CD4-positive, alpha-beta T cell treated with Interleukin-15 for 1 hour (primary cell): ENCODE measurements around the gene ZNF346.
"Not testable (repeated sequence)": the region's sequence is repeated elsewhere in the genome, so short reads cannot be mapped to it uniquely, and the experiment has no call there.

Source experiments
- DNase-seq: peaks from one replicate; pipeline ENCODE4 v3.0.0-alpha.2; 2020

Gene ZNF346, protein sequence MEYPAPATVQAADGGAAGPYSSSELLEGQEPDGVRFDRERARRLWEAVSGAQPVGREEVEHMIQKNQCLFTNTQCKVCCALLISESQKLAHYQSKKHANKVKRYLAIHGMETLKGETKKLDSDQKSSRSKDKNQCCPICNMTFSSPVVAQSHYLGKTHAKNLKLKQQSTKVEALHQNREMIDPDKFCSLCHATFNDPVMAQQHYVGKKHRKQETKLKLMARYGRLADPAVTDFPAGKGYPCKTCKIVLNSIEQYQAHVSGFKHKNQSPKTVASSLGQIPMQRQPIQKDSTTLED

DNA sequence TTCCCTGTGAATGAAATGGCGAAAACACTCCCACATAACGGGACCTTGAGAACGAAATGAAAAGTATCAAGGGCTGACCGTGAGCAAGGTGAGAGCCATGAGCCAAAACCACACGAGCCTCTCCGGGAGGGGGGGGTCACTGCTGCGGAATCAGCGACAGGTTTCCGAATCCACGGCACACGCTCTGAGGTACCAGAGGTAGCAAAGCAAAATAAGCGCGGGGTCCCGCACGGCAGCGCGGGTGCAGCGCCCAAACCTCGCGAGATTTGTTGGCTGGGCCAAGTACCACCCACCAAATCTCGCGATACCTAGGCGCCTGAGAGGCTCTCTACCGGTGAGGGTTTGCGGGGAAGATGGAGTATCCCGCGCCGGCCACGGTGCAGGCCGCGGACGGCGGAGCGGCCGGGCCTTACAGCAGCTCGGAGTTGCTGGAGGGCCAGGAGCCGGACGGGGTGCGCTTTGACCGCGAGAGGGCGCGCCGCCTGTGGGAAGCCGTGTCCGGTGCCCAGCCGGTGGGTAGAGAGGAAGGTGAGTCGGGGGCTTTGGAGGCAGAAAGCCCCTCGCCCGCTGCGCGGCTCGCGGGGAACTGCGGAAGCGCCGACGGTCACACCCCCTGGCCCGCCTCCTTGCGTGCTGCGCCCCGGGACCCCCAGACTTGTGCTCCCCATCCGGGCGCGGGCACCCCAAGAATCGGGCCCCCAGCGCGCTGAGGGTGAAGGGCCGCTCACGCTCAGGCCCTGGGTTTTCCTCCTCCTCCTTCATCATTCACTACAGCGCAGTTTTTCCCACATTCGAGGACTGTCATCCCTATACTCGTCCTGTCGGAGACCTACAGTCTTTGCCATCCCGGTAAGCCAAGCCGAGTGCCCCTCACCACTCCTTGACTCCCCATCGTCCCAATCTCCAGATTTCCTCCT is at the start of gene ZNF346:
Gene ZNF346, plus strand, starts transcription at position 311 of the 917 bp plus-strand sequence. Its CDS starts 43 bp downstream, at position 354.
- peak; percentile 93 for DNase-seq

DNA sequence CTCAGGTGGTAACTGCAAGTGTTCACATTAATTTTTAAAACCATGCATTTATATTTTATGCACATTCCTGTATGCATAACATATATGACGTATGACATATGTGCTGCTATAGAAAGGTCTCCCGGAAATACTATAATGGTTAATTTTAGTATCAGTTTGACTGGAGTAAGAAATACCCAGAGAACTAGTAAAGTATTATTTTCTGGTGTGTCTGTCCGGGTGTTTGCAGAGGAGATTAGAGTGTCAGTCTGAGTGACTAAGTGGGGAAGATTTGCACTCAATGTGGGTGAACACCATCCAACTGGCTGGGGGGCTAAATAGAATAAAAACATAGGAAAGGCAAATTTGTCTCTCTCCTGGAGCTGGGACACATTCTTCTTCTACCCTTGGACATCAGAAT is 42.8 kb upstream of the ZNF346 start:
- no peak for DNase-seq

DNA sequence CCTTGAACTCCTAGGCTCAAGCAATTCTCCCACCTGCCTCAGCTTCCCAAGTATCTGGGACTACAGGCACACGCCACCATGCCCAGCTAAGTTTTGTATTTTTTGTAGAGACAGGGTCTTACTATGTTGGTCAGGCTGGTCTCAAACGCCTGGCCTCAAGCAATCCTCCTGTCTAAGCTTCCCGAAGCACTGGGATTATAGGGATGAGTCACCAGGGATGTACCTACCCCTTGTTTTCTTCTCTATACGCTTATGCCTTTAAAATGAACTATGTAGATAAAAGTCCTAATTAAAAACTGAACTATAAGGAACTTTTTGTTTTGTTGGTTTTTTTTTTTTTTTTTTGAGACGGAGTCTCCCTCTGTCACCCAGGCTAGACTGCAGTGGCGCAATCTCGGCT is 41.7 kb upstream of the ZNF346 start:
- DNase-seq: no peak

DNA sequence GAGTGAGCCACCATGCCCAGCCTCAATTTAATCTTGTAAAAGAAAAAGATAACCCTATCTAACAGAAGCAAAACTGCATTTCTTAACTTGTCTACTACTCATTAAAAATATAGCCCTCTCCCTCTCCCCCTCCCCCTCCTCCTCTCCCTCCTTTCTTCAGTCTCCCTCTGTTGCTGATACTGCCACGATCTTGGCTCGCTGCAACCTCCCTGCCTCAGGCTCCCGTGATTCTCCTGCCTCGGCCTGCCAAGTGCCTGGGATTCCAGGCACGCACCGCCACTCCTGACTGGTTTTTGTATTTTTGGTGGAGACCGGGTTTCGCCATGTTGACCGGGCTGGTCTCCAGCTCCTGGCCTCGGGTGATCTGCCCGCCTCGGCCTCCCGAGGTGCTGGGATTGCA is 39.4 kb upstream of the ZNF346 start:
- not testable (repeated sequence) for DNase-seq

DNA sequence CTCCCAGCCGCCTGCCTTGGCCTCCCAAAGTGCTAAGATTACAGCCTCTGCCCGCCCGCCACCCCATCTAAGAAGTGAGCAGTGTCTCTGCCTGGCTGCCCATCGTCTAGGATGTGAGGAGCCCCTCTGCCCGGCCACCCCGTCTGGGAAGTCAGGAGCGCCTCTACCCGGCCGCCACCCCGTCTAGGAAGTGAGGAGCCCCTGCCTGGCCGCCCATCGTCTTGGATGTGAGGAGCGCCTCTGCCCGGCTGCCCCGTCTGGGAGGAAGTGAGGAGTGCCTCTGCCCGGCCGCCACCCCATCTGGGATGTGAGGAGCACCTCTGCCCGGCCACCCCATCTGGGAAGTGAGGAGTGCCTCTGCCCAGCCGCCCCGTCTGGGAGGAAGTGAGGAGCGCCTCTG is 38.9 kb upstream of the ZNF346 start:
- DNase-seq: not testable (repeated sequence)

DNA sequence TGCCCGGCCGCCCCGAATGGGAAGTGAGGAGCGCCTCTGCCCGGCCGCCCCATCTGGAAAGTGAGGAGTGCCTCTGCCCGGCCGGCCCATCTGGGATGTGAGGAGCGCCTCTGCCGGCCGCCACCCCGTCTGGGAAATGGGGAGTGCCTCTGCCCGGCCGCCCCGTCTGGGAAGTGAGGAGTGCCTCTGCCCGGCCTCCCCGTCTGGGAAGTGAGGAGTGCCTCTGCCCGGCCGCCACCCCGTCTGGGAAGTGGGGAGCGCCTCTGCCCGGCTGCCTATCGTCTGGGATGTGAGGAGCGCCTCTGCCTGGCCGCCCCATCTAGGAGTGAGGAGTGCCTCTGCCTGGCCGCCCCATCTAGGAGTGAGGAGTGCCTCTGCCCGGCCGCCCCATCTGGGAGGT is 38.3 kb upstream of the ZNF346 start:
- DNase-seq: not testable (repeated sequence)

DNA sequence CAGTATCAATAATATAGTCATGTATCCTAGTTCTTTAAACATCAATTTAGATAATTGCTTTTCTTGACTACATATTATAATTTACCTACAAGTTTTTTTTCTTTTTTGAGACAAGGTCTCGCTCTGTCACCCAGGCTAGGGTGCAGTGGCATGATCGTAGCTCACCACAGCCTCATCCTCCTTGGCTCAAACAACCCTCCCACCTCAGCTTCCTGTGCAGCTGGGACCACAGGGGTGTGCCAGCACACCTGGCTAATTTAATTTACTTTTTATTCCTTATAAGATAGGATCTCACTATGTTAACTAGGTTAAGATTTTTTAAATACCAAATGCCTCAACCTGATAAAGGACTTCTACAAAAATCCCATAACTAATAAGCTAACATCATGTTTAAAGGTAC is 37.0 kb upstream of the ZNF346 start:
- DNase-seq: peak; percentile 53

DNA sequence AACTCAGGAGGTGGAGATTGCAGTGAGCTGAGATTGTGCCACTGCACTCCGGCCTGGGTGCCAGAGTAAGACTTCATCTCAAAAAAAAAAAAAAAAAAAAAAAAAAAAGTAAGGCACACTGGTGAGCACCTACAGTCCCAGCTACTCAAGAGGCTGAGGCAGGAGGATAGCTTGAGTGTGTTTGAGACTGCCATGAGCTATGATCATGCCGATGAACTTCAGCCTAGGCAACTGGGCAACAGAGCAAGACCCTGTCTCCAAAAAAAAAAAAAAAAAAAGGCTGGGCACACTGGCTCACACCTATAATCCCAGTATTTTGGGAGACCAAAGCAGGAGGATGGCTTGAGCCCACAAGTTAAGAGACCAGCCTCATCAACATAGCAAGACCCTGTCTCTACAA is 36.2 kb upstream of the ZNF346 start:
- no peak for DNase-seq

DNA sequence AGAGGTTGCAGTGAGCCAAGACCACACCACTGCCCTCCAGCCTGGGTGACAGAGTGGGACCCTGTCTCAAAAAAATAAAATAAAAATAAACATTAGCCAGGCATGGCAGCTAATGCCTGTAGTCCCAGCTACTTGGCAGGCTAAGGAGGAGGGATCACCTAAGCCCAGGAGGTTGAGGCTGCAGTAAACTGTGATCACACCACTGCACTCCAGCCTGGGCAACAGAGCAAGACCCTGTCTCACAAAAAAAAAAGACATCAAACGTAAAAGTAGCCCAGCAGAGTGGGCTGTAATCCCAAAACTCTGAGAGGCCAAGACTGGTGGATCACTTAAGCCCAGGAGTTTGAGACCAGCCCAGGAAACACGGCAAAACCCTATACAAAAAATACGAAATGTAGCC is 34.9 kb upstream of the ZNF346 start:
- DNase-seq: no peak

DNA sequence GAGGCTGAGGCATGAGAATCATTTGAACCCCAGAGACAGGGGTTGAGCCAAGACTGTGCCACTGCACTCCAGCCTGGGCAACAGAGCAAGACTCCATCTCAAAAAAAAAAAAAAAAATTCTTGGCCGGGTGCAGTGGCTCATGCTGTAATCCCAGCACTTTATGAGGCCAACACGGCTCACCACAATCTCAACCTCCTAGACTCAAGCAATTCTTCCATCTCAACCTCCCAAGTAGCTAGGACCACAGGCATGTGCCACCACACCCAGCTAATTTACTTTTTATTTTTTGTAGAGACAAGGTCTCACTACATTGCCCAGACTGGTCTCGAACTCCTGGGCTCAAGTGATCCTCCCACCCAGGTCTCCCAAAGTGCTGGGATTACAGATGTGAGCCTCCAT is 29.4 kb upstream of the ZNF346 start:
- not testable (repeated sequence) for DNase-seq

DNA sequence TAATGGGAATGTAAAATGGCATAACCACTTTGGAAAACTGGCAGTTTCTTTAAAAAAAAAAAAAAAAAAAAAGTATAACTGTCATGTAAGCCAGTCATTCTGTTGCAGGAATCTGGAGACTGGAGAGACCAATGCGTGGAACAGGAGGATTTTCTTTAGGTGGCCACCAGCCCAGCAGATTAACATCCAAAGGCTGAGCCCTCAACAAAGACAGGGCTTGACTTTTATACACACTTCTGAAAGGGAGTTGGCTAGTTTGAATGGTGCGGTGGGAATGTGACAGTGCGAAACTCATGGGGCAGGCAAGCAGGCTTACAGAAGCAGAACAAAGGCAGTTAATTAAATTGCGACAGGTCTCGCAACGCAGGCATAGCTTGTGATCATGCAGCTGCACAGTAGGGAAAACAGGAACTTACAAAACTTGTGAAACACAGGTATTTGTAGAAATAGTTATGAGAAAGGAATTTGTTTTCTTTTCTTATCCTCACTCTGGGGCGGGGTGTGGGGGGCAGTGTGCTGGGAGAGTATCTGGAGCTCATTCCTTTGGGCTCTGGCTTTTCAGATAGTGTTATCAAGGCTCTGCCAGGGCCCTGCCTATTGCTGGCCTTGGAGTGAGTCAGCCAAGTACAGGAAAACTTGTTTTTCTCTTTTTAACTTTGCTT is 27.9 kb upstream of the ZNF346 start:
- DNase-seq: peak; percentile 77

DNA sequence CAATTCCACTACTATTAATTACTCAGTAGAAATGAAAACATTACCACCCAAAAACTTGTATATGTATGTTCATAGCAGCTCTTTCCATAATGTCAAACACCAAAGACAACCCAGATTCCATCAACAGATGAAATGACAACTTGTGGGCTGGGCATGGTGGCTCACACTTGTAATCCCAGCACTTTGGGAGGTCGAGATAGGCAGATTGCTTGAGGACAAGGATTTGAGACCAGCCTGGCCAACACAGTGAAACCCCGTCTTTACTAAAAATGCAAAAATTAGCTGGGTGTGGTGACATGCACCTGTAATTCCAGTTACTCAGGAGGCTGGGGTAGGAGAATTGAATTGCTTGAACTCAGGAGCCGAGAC is 27.4 kb upstream of the ZNF346 start:
- no peak for DNase-seq

DNA sequence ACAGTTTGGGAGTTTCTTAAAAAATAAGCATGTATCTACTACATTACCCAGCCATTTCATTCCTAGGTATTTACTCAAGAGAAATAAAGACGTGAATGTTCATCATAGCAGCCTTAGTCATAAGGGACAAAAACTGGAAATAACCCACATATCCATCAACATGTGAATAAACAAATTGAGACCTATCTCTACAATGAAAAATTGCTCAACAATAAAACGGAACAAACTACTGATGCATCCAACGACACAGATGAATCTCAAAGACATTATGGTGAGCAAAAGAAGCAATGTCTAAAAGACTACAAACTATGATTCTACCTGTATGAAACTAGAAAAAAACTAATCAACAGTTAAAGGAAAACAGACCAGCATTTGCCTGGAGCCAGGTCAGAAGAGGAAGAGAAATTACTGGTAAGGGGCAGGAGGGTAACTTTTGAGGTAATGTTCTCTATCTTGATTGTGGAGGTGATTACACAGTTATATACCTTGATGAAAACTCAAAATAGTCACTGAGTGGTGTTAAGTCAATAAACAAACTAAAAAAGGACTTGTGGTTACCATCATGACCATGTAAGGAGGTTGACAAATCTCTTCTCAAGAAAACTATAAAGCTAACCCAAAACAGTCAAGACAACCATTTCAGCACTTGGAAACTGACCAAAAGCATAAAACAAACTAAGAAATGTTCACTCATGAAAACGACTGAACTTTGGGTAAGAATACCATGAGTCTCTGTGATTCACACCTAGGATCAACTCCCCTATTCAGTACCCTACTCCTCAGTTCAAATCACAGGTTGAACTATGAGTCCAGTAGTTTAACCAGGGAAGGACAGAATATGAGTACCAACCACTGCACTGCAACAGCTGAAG is 26.4 kb upstream of the ZNF346 start:
- no peak for DNase-seq

DNA sequence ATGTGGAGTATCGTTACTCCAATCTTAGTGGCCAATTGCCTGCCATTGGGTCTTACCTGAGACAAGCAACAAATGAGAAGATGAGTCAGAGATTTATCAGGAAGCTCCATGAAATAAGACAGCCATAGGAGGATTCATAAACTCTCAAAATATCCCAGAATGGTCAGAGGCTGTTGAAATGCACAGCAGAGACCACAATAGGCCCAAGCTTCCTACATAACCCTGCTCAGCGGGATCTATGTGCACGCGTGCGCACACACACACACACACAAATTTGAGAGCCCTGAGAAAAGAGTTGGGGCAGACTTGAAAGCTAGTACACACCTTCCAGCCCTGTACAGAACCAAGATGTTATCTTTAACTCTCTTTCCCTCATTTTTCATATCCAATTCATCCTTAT is 25.7 kb upstream of the ZNF346 start:
- no peak for DNase-seq

DNA sequence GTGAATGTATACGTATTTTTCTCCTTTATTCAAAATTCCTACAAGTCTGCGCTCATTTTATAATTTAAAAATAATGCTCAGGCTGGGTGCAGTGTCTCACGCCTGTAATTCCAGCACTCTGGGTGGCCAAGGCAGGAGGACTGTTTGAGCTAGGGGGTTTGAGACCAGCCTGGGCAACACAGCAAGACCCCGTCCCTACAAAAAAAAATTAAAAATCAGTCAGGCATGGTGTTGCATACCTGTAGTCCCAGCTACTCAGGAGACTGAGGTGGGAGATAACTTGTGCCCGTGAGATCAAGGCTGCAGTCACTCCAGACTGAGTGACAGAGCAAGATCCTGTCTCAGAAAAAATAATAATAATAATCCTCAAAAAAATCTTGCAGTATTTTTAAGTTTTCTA is 23.7 kb upstream of the ZNF346 start:
- DNase-seq: no peak

DNA sequence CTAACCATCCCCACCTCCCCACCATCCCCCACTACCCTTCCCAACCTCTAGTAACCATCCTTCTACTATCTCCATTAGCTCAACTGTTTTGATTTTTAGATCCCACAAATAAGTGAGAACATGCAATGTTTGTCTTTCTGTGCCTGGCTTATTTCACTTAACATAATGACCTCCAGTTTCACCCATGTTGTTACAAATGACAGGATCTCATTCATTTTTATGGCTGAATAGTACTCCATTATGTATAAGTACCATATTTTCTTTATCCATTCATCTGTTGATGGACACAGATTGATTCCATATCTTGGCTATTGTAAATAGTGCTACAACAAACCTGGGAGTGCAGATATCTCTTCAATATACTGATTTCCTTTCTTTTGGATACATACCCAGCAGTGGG is 23.0 kb upstream of the ZNF346 start:
- not testable (repeated sequence) for DNase-seq

DNA sequence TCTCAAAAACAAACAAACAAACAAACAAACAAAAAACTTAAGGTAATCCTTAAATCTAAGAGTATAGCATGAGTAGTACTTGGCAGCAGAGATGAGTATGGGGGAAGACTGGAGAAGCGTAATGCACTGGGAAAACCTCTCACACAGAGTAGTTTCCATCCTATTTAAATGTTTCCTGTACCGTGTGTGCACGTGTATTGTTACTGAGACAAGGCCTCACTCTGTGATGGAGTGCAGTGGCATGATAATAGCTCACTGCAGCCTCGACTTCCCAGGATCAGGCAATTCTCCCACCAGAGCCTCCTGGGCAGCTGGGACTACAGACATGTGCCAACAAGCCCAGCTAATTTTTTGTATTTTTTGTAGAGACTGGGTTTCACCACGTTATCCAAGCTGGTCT is 18.8 kb upstream of the ZNF346 start:
- DNase-seq: no peak

DNA sequence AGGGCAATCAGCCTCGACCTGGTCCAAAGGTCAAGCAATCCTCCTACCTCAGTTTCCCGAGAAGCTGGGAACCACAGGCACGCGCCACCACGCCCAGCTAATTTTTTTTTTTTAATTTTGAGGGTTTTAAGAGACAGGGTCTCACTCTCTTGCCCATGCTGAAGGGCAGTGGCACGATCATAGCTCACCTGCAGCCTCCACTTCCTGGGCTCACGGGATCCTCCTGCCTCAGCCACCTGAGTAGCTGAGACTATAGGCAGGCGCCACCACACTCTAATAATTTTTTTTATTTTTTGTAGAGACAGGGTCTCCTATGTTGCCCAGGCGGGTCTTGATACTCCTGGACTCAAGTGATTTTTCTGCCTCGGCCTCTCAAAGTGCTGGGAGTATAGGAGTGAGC is 17.5 kb upstream of the ZNF346 start:
- DNase-seq: no peak

DNA sequence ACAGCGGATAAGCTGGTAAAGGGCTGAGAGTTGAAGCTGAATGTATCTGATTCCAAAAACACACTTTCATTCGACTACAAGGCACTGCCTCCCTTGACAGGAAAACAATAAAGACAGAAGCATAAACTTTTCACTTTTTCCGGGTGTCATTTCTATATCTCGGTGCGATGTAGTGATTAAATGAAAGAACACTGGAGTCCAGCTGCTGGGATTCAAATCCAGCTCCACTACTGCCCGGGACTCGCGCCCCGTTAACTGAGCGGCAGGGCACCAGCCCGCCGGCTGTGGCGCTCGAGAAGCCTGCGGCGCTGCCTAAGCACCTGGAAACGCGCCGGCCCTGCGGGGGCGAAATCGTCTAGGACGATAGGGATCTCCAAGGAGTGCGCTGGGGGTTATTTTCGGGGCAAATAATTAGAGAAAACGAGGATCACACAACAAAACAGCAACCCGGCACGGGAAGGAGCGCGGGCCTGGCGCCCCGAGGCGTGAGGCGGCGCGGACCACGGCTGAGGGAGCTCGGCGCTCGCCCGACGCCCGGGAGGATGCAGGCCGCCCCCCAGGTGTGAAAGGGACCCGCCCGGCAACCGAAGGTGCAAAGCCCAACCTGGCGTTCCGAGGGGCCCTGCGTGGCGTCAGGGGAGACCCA is 16.8 kb upstream of the ZNF346 start:
- peak; percentile 60 for DNase-seq

DNA sequence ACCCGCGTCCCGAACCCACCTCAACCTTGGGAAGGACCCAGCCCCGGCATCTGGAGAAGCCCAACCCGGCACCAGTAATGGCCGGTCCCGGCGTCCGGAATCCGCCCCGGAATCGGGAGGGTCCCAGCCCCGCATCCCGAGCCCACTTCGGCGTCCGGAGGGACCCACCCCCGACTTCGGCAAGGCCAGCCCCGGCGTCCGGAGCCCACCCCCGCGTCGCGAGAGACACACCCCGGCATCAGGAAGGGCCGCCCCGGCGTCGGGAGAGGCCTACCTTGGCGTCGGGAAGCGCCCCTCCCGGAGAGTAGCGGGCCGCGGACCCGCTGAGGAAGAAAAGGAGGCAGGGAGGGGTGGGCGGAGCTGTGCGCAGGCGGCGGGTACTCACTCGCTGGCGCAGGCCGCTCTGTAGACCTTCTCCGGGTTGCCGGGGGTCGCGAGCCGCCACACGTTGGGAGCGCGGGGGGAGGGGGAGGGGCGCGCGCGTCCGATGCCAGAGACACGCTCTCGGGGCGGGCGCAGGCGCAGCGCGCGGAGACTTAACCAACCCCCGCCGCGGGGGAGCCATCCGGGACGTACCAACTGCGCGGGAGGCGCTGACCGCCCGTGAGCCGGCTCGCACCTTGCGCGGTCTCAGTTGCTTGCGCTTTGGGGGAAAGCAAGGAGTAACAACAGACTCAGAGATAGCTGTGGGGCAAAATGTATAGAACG is 16.1 kb upstream of the ZNF346 start, which contains the start of gene UIMC1:
Gene UIMC1, minus strand, starts transcription at position 515 of the 708 bp plus-strand sequence. CDS start 24,164 bp downstream, outside the sequence.
- peak; percentile 90 for DNase-seq

DNA sequence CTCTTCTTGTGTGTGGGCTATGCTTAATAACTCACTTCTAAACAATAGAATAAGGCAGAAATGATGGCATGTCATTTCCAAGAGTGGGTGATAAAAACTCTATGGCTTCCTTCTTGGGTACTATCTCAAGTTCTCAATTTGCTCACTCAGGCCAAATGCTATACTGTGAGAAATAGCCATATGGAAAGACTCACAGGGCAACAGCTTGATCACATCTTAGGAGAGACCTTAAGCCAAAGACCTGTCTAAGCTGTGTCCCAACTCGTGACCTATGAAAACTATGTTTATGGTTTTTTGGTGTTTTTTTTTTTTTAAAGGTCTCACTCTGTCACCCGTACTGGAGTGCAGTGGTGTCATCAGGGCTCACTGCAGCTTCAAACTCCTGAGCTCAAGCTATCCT is 13.8 kb upstream of the ZNF346 start:
- no peak for DNase-seq
